ENCODE results near the gene TBC1D30.
"Not testable (repeated sequence)": the region's sequence is repeated elsewhere in the genome, so short reads cannot be mapped to it uniquely, and the experiment has no call there.

TBC1D30 gene

DNA sequence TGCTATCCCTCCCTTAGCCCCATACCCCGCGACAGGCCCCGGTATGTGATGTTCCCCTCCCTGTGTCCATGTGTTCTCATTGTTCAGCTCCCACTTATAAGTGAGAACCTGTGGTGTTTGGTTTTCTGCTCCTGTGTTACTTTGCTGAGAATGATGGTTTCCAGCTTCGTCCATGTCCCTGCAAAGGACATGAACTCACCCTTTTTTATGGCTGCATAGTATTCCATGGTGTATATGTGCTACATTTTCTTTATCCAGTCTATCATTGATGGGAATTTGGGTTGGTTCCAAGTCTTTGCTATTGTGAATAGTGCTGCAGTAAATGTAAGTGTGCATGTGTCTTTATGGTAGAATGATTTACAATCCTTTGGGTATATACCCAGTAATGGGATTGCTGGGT is 24.0 kb downstream of the TBC1D30 start:
- in situ Hi-C loops (cut with MboI; ENCODE audit: low sequenced_read_pairs) = not testable (repeated sequence)

DNA sequence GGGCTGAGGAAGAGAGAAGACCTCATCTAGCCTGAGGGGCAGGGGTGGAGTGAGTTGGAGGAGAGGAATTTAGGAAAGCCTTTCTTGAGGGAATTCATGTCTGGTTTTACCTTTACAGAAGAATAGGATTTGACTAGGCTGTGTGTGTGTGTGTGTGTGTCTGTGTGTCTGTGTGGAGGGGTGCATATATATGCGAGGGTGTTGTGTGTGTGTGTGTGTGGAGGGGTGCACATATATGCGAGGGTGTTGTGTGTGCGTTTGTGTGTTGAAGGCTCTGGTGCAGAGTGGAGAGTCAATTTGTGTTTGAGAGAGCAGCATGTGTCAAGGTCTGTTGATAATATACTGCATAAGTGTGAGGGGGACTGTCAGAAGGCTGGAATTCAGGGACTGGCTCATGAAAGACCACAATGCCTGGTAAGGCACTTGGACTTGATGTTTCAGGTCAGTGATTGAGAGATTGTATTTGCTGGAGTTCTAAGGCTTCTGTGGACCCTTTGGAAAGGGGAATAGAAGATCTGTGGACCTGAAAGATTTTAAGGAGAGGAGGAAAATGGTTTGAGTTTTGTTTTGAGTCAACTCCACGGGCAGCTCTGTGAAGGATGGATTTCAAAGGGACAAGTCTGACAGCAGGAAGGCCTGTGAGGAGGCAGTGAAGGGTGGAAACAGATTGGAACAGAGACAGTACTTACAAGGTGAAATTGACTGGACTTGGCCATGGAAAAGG is 34.6 kb downstream of the TBC1D30 start:
- in situ Hi-C loops (cut with MboI; ENCODE audit: low sequenced_read_pairs) = no loop called here

DNA sequence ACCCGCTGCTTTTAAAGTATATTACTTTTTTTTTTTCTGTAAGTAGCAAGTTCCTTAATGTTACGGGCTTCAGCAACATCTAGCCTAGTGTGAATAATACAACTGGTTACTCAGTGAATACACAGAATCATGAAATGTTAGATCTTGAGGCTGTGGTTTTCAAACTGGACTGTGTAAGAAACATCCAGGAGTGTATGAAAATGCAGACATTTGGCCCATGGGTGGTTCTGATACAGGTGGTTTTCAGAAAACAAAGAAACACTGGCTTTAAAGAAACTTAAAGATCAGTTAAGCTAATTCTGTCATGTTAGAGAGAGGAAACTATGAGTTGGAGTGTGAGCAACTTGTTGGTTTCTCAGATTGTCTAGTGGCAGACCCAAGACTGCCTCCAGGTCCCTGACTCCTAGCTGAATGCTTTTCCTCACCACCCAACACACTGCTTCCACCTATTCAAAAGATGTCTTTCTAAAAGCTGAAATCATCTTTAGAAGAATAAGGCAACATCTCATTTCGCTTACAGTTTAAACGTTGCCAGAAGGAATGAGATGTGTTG is 36.1 kb downstream of the TBC1D30 start:
- in situ Hi-C loops (cut with MboI; ENCODE audit: low sequenced_read_pairs) = no loop called here

DNA sequence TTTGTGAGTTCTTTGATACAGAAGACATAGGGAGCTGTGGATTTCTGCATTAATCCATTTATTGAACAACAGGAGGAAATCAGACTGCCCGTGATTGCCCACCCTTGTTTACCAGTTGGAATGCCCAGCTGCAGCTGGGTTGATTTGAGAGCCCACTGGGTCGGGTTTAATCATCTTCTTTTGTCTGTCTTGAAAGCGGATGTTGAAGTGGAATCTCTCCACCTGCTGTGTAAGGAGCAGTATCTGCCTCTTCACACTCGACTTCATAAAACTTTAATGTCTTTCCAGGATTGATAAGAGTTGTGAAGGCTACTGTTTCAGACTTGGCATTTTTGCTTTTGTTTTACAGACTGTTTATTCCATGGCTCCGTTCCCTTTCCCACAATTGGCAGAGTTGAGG is 39.9 kb downstream of the TBC1D30 start:
- in situ Hi-C loops (cut with MboI; ENCODE audit: low sequenced_read_pairs) = no loop called here

DNA sequence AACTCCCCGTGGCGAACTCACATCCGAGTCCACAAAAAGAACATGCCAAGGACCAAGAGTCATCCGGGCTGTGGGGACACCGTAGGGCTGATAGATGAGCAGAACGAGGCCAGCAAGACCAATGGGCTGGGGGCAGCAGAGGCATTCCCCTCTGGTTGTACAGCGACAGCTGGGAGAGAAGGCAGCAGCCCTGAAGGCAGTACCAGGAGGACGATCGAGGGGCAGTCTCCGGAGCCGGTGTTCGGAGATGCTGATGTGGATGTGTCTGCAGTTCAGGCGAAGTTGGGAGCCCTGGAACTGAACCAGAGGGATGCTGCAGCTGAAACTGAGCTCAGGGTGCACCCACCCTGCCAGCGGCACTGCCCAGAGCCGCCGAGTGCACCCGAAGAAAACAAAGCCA is 50.7 kb downstream of the TBC1D30 start:
- in situ Hi-C loops (cut with MboI; ENCODE audit: low sequenced_read_pairs) = no loop called here

DNA sequence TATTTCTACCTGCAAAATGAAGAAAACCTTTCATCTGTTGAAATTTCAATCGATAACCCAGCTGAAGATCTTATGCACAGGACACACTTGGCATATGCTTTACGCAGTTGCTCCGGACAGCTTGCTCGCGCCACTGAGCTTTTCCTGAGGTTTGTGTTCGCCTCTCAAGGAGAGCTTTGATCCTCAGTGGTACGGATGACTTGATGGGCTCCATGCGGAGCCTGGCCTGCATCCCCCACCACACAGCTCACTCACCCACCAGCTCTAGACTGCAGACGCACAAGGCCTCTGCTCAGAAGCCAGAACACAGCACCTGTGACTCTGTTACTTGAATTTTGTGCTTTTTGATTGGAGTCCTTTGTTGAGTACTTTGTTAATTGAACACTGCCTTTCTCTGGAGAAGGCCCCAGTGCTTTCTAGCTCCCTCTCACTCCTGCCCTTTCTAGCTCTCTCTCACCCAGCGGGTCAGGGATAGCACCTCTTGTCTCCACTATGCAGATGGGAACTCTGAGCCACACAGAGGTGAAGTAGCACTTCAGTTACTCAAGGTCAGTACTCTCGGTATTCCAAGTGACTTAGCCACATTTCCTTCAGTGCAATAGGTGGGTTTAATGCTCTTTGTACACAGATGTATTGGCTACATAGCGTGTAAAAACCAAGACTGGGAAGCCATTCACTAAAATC is 52.1 kb downstream of the TBC1D30 start:
- in situ Hi-C loops (cut with MboI; ENCODE audit: low sequenced_read_pairs) = no loop called here

DNA sequence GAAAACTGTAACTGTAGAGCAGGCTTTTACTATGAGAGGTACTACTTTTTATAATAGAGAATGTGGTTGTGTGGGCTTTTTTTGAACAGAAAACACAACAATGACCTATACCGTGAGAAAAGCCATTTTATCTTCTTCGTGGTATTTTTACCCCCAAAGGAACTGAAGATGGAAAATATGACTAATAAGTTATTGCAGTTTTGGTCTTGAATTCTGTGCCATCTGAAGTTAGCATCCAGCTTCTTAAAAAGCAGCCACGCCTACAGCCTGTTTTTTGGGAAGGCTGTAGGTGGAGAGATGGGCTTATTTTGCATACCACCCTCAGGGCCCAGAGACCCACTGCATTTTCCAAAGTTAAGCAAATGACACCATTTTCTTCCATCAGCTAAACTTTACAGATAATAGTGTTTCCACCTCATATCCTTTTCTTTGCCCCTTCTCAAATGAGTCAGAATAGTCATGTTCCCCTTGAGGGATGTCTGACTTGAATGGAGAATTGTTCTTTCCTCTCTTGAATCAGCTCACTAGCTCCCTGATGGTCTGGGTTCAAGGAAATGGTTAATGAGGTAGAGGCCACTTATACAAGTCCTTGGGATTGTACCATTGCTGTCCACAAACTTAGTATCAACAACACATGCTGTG is 53.0 kb downstream of the TBC1D30 start:
- in situ Hi-C loops (cut with MboI; ENCODE audit: low sequenced_read_pairs) = no loop called here

DNA sequence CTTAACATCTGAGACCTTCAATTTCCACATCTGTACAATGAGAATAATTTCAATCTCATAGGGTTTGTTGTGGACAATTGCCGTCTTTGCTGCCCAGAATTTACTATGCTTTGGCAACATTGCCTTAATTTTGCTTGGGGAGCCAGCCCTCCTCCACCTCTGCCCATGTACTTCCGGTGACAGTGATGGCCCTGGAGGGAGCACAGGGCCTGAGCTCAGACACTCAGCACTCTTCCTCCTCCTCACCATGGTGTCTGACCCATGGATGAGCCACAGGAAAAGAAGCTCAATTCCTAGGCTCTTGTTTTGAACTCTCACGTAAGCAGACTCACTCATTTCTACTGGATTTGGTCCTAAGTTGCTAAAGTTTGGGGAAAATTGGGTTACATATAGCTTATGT is 58.2 kb downstream of the TBC1D30 start:
- in situ Hi-C loops (cut with MboI; ENCODE audit: low sequenced_read_pairs) = no loop called here

DNA sequence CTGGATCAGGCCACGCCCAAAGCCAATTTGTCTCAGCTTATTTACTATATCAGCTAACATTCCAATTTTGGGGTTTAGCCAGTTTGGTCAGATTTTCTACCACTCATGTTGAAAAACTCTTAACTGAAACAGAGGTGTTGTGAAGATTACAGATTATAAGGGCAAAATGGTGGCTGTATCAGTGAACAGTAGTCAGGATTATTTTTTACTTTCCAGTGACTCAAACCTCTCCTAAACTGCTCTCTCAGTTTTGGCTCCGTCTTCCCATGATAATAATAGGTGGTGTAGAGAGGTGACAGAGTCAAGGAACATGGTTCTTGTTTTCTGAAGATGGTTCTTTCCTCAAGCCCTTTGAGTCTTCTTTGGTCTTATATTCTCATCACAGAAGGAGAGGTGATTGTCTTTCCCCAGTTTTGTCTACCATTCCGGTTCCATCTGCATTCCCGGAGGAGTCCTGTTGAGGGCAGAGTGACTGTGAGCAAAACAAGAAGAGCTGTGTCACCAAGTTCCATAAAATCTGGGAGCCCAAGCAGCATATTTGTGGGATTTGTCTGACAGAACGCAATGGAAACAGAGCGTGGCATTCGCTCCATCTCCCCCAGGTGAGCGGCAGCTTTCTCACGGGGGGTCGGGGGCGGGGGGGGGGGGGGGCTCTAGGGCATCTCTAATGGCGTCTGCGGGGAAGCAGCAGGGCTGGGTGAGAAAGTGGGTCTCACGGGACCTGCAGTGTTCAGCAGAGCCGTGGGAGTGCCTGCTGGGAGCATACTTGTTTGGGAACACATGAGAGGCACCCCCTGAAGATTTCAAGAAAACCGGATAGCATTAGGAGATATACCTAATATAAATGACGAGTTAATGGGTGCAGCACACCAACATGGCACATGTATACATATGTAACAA is 59.1 kb downstream of the TBC1D30 start:
- in situ Hi-C loops (cut with MboI; ENCODE audit: low sequenced_read_pairs) = no loop called here

DNA sequence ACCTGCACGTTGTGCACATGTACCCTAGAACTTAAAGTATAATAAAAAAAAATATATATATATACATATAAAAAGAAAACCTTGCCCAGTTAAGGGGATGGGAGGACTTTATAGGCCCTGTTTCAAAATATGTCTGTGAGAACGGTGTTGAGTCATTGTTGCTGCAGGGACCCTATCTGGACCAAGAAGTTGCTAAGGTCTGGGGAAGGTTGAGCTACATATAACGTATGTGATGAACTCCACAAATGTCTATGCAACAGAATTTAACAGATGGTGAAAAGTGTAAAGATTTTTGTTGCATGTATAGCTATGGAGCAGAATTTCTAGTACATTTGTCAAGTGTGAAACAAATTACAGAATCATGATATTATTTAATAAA is 59.7 kb downstream of the TBC1D30 start:
- in situ Hi-C loops (cut with MboI; ENCODE audit: low sequenced_read_pairs) = no loop called here

DNA sequence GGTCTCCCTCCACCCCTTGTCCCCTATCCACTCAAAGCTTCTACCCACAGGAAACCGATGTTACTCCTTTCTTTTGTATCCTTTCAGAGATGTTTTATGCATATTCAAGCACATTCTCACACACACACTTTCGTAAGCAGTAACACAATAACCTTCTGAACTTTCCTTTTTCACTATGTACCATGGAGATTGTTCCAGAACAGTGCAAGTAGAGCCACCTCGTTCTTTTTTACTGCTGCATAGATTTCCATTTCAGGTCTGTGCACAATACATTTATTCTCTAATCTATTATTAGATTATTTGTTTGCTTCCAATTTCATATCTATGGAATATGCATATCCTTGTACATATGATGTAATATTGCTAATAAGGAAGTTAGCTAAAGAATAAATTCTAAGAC is 60.3 kb downstream of the TBC1D30 start:
- in situ Hi-C loops (cut with MboI; ENCODE audit: low sequenced_read_pairs) = no loop called here

DNA sequence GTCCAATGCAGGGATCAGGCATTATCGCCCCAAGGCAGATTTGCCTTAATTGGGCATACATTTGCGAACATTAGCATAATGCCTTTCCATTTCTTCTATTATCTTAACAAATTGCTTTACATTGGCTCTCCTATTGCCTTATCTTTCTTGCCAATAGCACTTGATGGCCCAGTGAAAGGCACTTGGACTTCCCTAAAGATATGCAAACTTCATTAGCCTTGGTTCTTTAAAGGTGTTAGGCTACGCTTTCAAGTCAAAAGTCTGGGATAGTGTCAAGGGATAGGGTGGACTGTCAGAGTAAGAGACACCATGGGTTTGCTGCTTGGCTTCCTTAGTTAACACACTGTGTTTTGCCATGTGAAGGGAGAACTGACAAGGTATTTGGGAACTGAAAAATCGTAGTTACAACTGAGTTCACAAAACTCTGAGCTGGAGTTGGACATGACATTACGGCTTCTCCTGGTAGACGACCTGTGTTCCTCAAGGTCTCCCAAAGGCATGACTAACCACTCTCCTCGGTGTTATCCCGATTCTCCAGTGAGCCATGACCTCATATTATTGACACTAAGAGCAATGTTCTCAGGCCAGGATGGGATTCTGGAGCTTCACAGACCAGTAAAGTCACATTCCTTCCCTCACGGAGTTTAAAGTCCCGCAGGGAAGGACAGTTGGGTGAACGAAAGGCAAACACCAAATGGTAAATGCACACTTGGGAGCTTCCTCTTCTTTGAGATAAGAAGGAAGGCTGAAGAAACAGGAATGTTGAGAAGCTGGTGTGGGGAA is 65.2 kb downstream of the TBC1D30 start:
- in situ Hi-C loops (cut with MboI; ENCODE audit: low sequenced_read_pairs) = no loop called here

DNA sequence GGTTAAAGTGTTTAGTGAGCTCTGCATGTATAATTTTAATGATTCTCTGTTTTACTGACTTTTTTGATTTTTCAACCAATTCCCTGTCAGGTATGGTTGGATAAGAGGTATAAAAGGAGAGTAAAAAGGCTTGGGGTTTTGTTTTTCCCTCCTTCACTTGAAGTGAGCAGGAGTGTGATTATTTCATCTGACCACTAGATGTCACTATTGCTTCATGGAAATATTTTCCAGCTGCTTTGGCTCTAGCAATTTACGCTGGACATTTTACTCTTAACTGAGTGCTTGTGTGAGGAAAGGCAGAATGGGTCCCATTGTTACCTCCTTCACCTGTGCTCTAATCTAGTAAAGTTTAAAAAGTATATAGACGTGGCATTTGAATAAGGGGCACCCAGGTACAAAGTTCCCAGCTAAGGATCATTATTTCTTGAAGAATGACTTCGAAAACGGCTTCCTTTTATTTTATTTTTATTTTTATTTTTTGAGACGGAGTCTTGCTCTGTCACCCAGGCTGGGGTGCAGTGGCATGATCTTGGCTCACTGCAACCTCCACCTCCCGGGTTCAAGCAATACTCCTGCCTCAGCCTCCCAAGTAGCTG is 66.5 kb downstream of the TBC1D30 start:
- in situ Hi-C loops (cut with MboI; ENCODE audit: low sequenced_read_pairs) = no loop called here

DNA sequence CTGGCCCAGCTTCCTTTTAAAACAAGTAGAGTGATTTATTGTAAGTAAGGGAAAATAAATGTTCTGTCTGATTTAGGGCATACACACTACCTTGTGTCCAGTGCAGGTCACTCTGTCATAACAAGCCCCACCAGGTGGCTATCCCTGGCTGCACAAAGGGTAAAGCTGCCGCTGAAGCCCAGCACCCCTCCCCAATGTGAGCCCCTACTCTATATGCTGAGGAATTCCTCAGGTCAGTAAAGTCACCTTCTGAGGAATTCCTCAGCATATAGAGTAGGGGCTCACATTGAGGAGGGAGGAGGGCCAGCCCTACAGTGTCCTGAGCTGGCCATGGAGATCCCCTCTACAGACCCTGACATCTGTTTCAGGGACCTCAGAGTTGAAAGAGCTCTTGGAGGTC is 67.2 kb downstream of the TBC1D30 start:
- in situ Hi-C loops (cut with MboI; ENCODE audit: low sequenced_read_pairs) = no loop called here

DNA sequence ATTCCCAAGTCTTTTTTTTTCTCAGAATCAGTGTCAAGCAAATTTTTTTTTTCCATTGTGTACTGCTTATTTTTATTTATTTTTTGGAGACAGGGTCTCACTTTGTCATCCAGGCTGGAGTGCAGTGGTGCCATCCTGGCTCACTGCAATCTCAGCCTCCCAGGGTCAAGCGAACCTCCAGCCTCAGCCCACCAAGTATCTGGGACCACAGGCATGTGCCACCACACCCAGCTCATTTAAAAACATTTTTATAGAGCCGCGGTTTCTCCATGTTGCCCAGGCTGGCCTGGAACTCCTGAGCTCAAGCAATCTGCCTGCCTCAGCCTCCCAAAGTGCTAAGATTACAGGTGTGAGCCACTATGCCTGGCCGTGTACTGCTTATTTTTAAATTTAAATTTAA is 68.1 kb downstream of the TBC1D30 start:
- in situ Hi-C loops (cut with MboI; ENCODE audit: low sequenced_read_pairs) = no loop called here

DNA sequence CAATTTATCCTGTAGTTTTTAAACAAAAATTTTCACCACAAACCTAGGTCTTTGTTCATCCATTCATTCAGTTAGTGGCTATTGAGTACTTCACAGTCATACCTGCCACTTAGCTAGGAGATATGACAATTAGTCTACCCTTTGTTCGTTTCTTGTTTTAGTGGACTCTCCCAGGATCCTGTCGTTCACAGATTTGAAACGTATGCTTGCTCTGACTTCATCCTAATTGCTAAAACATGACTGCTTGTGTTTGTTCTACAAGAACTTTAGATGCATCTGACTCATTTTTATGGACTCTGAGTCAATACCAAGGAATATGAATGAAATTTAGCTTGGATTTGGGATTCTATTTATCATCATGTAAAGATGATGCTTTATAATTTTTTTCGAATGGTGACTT is 69.5 kb downstream of the TBC1D30 start:
- in situ Hi-C loops (cut with MboI; ENCODE audit: low sequenced_read_pairs) = no loop called here

DNA sequence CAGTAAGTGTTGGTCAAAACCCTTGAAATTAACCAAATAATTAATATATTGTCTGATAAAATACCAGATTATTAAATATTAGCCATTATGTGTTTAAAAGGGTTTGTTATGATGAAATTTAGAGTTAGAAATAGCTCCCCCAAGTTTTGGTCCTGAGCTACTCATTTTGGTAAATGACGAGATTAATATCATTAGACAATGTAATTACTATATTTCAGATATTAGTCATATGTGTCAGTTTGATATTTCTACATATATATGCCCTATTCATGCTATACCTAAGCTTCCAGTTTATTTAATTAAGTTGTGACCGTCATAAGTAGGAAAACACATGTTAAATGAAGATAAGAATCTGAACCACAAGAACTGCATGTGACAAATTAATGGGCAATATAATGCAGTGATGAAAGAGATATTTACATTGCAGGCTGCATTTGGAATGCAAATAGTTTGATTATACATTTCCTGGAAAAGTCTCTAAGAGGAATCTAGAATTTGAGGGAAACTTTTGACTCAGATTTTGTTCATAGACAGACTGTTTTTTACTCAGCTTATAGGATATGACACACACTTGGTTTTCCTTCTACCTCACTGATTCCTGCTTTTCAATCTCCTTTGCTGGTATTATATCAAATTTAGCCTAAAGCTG is 70.5 kb downstream of the TBC1D30 start:
- in situ Hi-C loops (cut with MboI; ENCODE audit: low sequenced_read_pairs) = no loop called here

DNA sequence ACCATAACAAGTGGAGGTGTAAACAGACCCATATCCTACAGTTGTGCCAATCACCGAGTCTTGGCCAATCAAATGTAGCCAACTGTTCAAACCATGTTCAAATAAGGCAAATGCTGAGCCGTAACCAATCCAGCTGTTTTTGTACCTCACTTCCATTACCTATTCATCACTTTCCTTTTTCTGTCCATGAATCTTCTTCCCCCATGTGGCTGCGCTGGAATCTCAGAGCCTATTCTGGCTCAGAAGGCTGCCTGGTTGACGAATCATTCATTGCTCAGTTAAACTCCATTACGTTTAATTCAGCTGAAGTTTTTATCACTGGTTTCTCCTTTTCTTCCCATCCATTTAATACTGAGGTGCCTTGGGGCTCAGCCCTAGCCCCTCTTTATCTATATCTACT is 71.1 kb downstream of the TBC1D30 start:
- in situ Hi-C loops (cut with MboI; ENCODE audit: low sequenced_read_pairs) = no loop called here

DNA sequence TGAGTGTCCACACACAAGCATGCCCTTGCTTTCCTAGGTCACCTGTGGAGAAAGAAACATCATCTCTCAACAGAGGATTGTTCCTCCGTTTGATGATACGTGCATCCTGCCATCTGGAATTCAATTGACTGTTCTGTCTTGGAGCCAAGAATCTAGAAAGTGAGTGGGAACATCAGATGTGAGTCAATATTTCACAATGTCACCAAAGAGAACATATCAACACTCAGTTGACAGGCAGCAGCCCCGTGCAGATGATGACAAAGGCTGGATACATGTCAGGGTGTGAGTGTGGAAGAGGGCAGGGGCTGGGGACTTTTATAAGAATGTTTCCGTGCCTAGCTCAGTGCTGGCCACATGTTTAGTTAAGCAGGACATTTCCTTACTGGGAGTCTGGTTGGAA is 76.1 kb downstream of the TBC1D30 start:
- in situ Hi-C loops (cut with MboI; ENCODE audit: low sequenced_read_pairs) = no loop called here

Data from hTERT RPE-1 (cell line).